IMR-90 (cell line): ENCODE results near the gene DNASE1L1. TPM values are rescaled to one million over a fixed set of nuclear protein-coding genes. Genes with fewer than 3 reads are reported as not detected.

Experiments
- ATAC-seq: fragments of 200-7000 bp; cut with Tn5 transposase; 2 replicates; pipeline ENCODE4 v1.9.1; 2020; ENCODE audit warnings: low read depth, mild to moderate bottlenecking, moderate library complexity
- BruUV-seq: library from RNA; stranded (reverse); fragments of 400-500 nt; replicated peaks from 2 replicates; lab custom pipeline; 2021; lab: Mats Ljungman, UMichigan
- CTCF ChIA-PET: fragments of 300-600 bp; formaldehyde crosslinking; extraction: SDS; loops from one replicate; lab custom pipeline; 2021; ENCODE audit warnings: antibody characterized with exemption; lab: Yijun Ruan, JAX
- POLR2A ChIA-PET: fragments of 300-600 bp; sonication (Branson Sonifier 250); formaldehyde crosslinking; loops from one replicate; lab custom pipeline; 2022; ENCODE audit warnings: antibody characterized with exemption; ENCODE audit not compliant: unreplicated experiment; lab: Charles Lee
- DNase-seq: peaks from one replicate; pipeline ENCODE4 v3.0.0; 2013
- H2AFZ ChIP-seq: replicated peaks from 2 replicates; pipeline ENCODE3; 2013; ENCODE audit warnings: low read length, mild to moderate bottlenecking; ENCODE audit not compliant: poor library complexity
- H2AK5ac ChIP-seq: 2 replicates; pipeline ENCODE4 v1.6.1; 2013; ENCODE audit warnings: low read depth, low read length, inconsistent platforms
- H2AK9ac ChIP-seq: replicated peaks from 2 replicates; pipeline ENCODE3; 2013; ENCODE audit warnings: mild to moderate bottlenecking, low read depth, low read length, moderate library complexity; ENCODE audit not compliant: poor library complexity
- H2BK120ac ChIP-seq: 2 replicates; pipeline ENCODE4 v1.6.1; 2013; ENCODE audit warnings: low read depth, low read length, inconsistent platforms
- H2BK15ac ChIP-seq: 3 replicates; pipeline ENCODE4 v1.6.1; 2013; ENCODE audit warnings: low read depth, low read length, inconsistent platforms
- H2BK20ac ChIP-seq: 2 replicates; pipeline ENCODE4 v1.6.1; 2013; ENCODE audit warnings: low read depth, mild to moderate bottlenecking, inconsistent platforms, low read length, moderate library complexity
- H2BK5ac ChIP-seq: 2 replicates; pipeline ENCODE4 v1.6.1; 2013; ENCODE audit warnings: mild to moderate bottlenecking, low read depth, low read length, inconsistent platforms; ENCODE audit not compliant: poor library complexity, severe bottlenecking
- H3K14ac ChIP-seq: replicated peaks from 2 replicates; pipeline ENCODE4 v1.6.1; 2013; ENCODE audit warnings: low read depth, low read length, inconsistent platforms
- H3K18ac ChIP-seq: 2 replicates; pipeline ENCODE4 v1.6.1; 2013; ENCODE audit warnings: low read depth, low read length, control low read depth
- H3K23ac ChIP-seq: 2 replicates; pipeline ENCODE4 v1.6.1; 2013; ENCODE audit warnings: low read depth, low read length, inconsistent platforms
- H3K27ac ChIP-seq: 2 replicates; pipeline ENCODE4 v1.5.1; 2013; ENCODE audit warnings: mild to moderate bottlenecking, control low read depth, low read length; ENCODE audit not compliant: insufficient read depth
- H3K27me3 ChIP-seq: 2 replicates; pipeline ENCODE4 v1.6.1; 2013; ENCODE audit warnings: low read length; ENCODE audit not compliant: control insufficient read depth, insufficient read depth
- H3K36me3 ChIP-seq: 2 replicates; pipeline ENCODE4 v1.6.1; 2013; ENCODE audit warnings: low read length, mixed read lengths; ENCODE audit not compliant: control insufficient read depth, insufficient read depth
- H3K4ac ChIP-seq: 2 replicates; pipeline ENCODE4 v1.6.1; 2013; ENCODE audit warnings: low read depth, low read length, inconsistent platforms
- H3K4me1 ChIP-seq: 2 replicates; pipeline ENCODE4 v1.6.1; 2013; ENCODE audit warnings: low read length, mixed read lengths; ENCODE audit not compliant: control insufficient read depth, insufficient read depth
- H3K4me2 ChIP-seq: 2 replicates; pipeline ENCODE4 v1.6.1; 2013; ENCODE audit warnings: low read depth, mild to moderate bottlenecking, control low read depth, low read length, moderate library complexity
- H3K4me3 ChIP-seq: 2 replicates; pipeline ENCODE4 v1.5.1; 2013; ENCODE audit warnings: low read depth, mild to moderate bottlenecking, control low read depth, low read length, moderate library complexity; ENCODE audit not compliant: insufficient read depth
- H3K56ac ChIP-seq: 2 replicates; pipeline ENCODE4 v1.6.1; 2013; ENCODE audit warnings: low read length, inconsistent platforms; ENCODE audit not compliant: insufficient read depth; ENCODE audit errors: extremely low read depth
- H3K79me1 ChIP-seq, 2 experiments: 2 replicates each; pipeline ENCODE4 v1.6.1; 2013; ENCODE audit warnings: low read length in 2 of 2, inconsistent platforms in 1 of 2, low read depth in 1 of 2
- H3K9ac ChIP-seq: 2 replicates; pipeline ENCODE4 v1.6.1; 2013; ENCODE audit warnings: low read depth, low read length, control low read depth
- H3K9me1 ChIP-seq: 2 replicates; pipeline ENCODE4 v1.6.1; 2013; ENCODE audit warnings: low read length, inconsistent platforms; ENCODE audit not compliant: insufficient read depth
- H3K9me3 ChIP-seq: 2 replicates; pipeline ENCODE4 v1.6.1; 2013; ENCODE audit warnings: low read length; ENCODE audit not compliant: control insufficient read depth, insufficient read depth
- H4K20me1 ChIP-seq: 2 replicates; pipeline ENCODE4 v1.6.1; 2013; ENCODE audit warnings: low read length, inconsistent platforms; ENCODE audit not compliant: insufficient read depth
- H4K5ac ChIP-seq: 2 replicates; pipeline ENCODE4 v1.6.1; 2013; ENCODE audit warnings: mild to moderate bottlenecking, low read depth, low read length, control low read depth
- H4K8ac ChIP-seq, 2 experiments: 2 replicates each; pipeline ENCODE4 v1.6.1; 2013; ENCODE audit warnings: low read depth in 2 of 2, low read length in 2 of 2, control low read depth in 1 of 2, inconsistent platforms in 1 of 2
- H4K91ac ChIP-seq: 2 replicates; pipeline ENCODE4 v1.6.1; 2013; ENCODE audit warnings: low read depth, low read length, inconsistent platforms; ENCODE audit not compliant: insufficient read depth
- BHLHE40 ChIP-seq: fragments of 150-350 bp; IDR thresholded peaks from 2 replicates; pipeline ENCODE4 v1.6.1; 2016; ENCODE audit warnings: mild to moderate bottlenecking, low read depth, low read length
- CEBPB ChIP-seq: IDR thresholded peaks from 2 replicates; pipeline ENCODE4 v1.6.1; 2012; ENCODE audit warnings: low read depth, low read length, improper control_type of control experiment
- CHD1 ChIP-seq: IDR thresholded peaks from 2 replicates; pipeline ENCODE4 v1.6.1; 2012; ENCODE audit warnings: low read depth, low read length, improper control_type of control experiment
- FOS ChIP-seq: fragments of 150-350 bp; IDR thresholded peaks from 2 replicates; pipeline ENCODE4 v1.6.1; 2016; ENCODE audit warnings: low read depth, low read length
- MAFK ChIP-seq: IDR thresholded peaks from 2 replicates; pipeline ENCODE4 v1.6.1; 2012; ENCODE audit warnings: low read depth, low read length, improper control_type of control experiment
- MAZ ChIP-seq: IDR thresholded peaks from 2 replicates; pipeline ENCODE4 v1.6.1; 2012; ENCODE audit warnings: low read depth, mild to moderate bottlenecking, low read length, improper control_type of control experiment, moderate library complexity, borderline replicate concordance
- MXI1 ChIP-seq: IDR thresholded peaks from 2 replicates; pipeline ENCODE4 v1.6.1; 2012; ENCODE audit warnings: low read depth, mild to moderate bottlenecking, low read length, moderate library complexity, borderline replicate concordance
- NFE2L2 ChIP-seq: fragments of 150-350 bp; IDR thresholded peaks from 2 replicates; pipeline ENCODE4 v1.6.1; 2016; ENCODE audit warnings: low read depth, mild to moderate bottlenecking, low read length
- POLR2A ChIP-seq: IDR thresholded peaks from 2 replicates; pipeline ENCODE4 v1.6.1; 2012; ENCODE audit warnings: mild to moderate bottlenecking, low read depth, low read length
- RAD21 ChIP-seq: IDR thresholded peaks from 2 replicates; pipeline ENCODE4 v1.6.1; 2012; ENCODE audit warnings: low read length, improper control_type of control experiment
- RCOR1 ChIP-seq: IDR thresholded peaks from 2 replicates; pipeline ENCODE4 v1.6.1; 2012; ENCODE audit warnings: mild to moderate bottlenecking, low read length, improper control_type of control experiment; ENCODE audit not compliant: insufficient replicate concordance
- RFX5 ChIP-seq: IDR thresholded peaks from 2 replicates; pipeline ENCODE4 v1.8.0; 2012; ENCODE audit warnings: low read depth, mild to moderate bottlenecking, low read length, moderate library complexity
- SMC3 ChIP-seq: fragments of 150-350 bp; IDR thresholded peaks from 2 replicates; pipeline ENCODE4 v1.6.1; 2016; ENCODE audit warnings: low read depth, mild to moderate bottlenecking, antibody characterized with exemption, low read length, moderate library complexity
- USF2 ChIP-seq: fragments of 150-350 bp; IDR thresholded peaks from 2 replicates; pipeline ENCODE4 v1.6.1; 2017; ENCODE audit warnings: mild to moderate bottlenecking, antibody characterized with exemption, low read length, low read depth
- WGBS, 2 experiments: methylation state at CpG; one replicate each; pipeline versions ENCODE4 v1.1.5 to v1.1.7; 2013; ENCODE audit warnings: missing lambda C conversion rate in 2 of 2; ENCODE audit not compliant: insufficient read length in 1 of 2; ENCODE audit errors: extremely low coverage in 2 of 2; 5-methylcytosine and 5-hydroxymethylcytosine counted together
- dilution Hi-C: fragments of 300-500 bp; cut with HindIII; formaldehyde crosslinking; loops from one replicate; pipeline ENCODE4 v1.14.3; 2018; ENCODE audit warnings: low sequenced_read_pairs; ENCODE audit not compliant: unreplicated experiment
- in situ Hi-C: fragments of 300-500 bp; cut with MboI; formaldehyde crosslinking; loops from 3 replicates; pipeline ENCODE4 v1.14.3; 2019; ENCODE audit warnings: low sequenced_read_pairs, inconsistent platforms, mixed read lengths
- intact Hi-C: fragments of 100-400 bp; cut with micrococcal nuclease; formaldehyde crosslinking; loops from 2 replicates; pipeline ENCODE4 v1.10.0; 2022
- polyA plus RNA-seq, 3 experiments: library from polyadenylated mRNA; depleted of rRNA; stranded (reverse); fragments of >200 nt; gene quantifications; 2 replicates each; pipeline ENCODE4 v1.2.3, GENCODE V29; 2012; ENCODE audit warnings: low replicate concordance in 1 of 3
- total RNA-seq: library from RNA; depleted of rRNA; stranded (reverse); fragments of >200 nt; gene quantifications from 2 replicates; pipeline ENCODE4 v1.2.3, GENCODE V29; 2012
- TF ChIP-seq, protein P1 (sequence below): conservative IDR thresholded peaks from 2 replicates; pipeline ENCODE4 v1.5.1; 2012; ENCODE audit warnings: mild to moderate bottlenecking, low read depth, low read length, improper control_type of control experiment
- TF ChIP-seq, protein P2 (sequence below): fragments of 150-350 bp; IDR thresholded peaks from 2 replicates; pipeline ENCODE4 v1.6.1; 2016; ENCODE audit warnings: low read depth, mild to moderate bottlenecking, low read length, moderate library complexity, borderline replicate concordance

The DNASE1L1 gene
- total and polyA plus RNA-seq, 2 of the 4 experiments (the other 2 are of a cell fraction), result 51.4 to 55.5 TPM

DNA sequence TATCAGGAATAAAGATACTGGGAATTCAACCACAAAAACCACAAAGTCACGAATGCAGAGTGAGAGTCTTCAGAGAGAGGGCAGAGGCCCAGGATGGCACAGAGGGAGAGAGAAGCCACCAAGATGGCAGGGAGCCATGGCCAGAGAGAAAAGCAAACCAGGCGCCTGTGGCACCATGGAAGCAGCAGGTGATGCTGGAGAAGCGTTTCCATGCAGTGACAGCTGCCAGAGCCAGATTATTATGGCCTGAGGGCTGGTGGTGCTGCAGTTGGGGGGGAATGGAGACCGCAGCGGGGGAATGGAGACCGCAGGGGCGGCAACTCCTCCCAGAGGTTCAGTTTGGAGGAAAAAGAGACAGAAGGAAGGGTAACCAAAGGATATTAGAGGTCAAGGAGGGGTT is 8.1 kb upstream of the DNASE1L1 start:
- Histone ChIP-seq H4K8ac (no peak overlapping the region), H2AK9ac (no peak overlapping the region), H3K23ac (no peak overlapping the region), H2BK120ac (no peak overlapping the region), H2AK5ac (no peak overlapping the region), H3K27ac (no peak overlapping the region), H3K9me3 (no peaks in the 10 kb centered on the region), H3K27me3 (no peaks in the 10 kb centered on the region), H3K9ac (no peak overlapping the region), H2BK15ac (no peak overlapping the region), H4K91ac (no peak overlapping the region), H3K14ac (no peak overlapping the region), H3K4me2 (no peak overlapping the region), H4K20me1 (no peaks in the 10 kb centered on the region), H3K4me1 (no peaks in the 10 kb centered on the region), H3K56ac (no peak overlapping the region), H3K36me3 (peaks cover 13% of the 10 kb centered on the region), H2BK5ac (no peak overlapping the region), H3K79me1 (peaks cover 0 to 9% of the 10 kb centered on the region in 2 experiments; a peak in 2 of 4 replicates), H2AFZ (no peak overlapping the region), H3K4ac (no peak overlapping the region), H4K5ac (no peak overlapping the region), H3K18ac (no peak overlapping the region), H2BK20ac (no peak overlapping the region), H3K9me1 (peaks cover 3% of the 10 kb centered on the region; the same call in 1 of the 2 replicates), H3K4me3 (no peak overlapping the region)
- DNase-seq, result no peak
- intact Hi-C loops (no loop called here), in situ Hi-C loops (no loop called here), dilution Hi-C loops (no loop called here)
- WGBS, 2 experiments, result 66% methylated on average over 4 of the region's 7 CpGs; no CpG with 5 or more reads in 1 of the 2 experiments
- ChIA-PET CTCF (no interaction called here), POLR2A (no interaction called here)
- TF ChIP-seq MAZ (no peak), RAD21 (no peak), SMC3 (no peak), CHD1 (no peak), MAFK (no peak), BHLHE40 (no peak), NFE2L2 (no peak), POLR2A (no peak), CEBPB (no peak), USF2 (no peak), RCOR1 (no peak), MXI1 (no peak), RFX5 (no peak), FOS (no peak)
- TF ChIP-seq, protein P1, sequence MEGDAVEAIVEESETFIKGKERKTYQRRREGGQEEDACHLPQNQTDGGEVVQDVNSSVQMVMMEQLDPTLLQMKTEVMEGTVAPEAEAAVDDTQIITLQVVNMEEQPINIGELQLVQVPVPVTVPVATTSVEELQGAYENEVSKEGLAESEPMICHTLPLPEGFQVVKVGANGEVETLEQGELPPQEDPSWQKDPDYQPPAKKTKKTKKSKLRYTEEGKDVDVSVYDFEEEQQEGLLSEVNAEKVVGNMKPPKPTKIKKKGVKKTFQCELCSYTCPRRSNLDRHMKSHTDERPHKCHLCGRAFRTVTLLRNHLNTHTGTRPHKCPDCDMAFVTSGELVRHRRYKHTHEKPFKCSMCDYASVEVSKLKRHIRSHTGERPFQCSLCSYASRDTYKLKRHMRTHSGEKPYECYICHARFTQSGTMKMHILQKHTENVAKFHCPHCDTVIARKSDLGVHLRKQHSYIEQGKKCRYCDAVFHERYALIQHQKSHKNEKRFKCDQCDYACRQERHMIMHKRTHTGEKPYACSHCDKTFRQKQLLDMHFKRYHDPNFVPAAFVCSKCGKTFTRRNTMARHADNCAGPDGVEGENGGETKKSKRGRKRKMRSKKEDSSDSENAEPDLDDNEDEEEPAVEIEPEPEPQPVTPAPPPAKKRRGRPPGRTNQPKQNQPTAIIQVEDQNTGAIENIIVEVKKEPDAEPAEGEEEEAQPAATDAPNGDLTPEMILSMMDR, result no peak
- TF ChIP-seq, protein P2, sequence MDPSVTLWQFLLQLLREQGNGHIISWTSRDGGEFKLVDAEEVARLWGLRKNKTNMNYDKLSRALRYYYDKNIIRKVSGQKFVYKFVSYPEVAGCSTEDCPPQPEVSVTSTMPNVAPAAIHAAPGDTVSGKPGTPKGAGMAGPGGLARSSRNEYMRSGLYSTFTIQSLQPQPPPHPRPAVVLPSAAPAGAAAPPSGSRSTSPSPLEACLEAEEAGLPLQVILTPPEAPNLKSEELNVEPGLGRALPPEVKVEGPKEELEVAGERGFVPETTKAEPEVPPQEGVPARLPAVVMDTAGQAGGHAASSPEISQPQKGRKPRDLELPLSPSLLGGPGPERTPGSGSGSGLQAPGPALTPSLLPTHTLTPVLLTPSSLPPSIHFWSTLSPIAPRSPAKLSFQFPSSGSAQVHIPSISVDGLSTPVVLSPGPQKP, result no peak
- no peak for ATAC-seq
- BruUV-seq, result no TSS peak
